HCT116 (cell line): ENCODE data around the gene RHOG. TPM values are rescaled to one million over a fixed set of nuclear protein-coding genes. Genes with fewer than 3 reads are reported as not detected.

ENCODE experiments used
- ATAC-seq: fragments of 200-7000 bp; cut with Tn5 transposase; 2 replicates; pipeline ENCODE4 v1.9.1; 2020; ENCODE audit warnings: mild to moderate bottlenecking, moderate library complexity
- BruUV-seq: library from RNA; stranded (reverse); fragments of 400-500 nt; replicated peaks from 2 replicates; lab custom pipeline; 2021; lab: Mats Ljungman, UMichigan
- CTCF ChIA-PET: fragments of 300-600 bp; sonication (Branson Sonifier 250); formaldehyde crosslinking; loops from one replicate; lab custom pipeline; 2021; ENCODE audit warnings: antibody characterized with exemption; lab: Charles Lee
- POLR2A ChIA-PET: fragments of 300-600, 350-600 bp; sonication (Branson Sonifier 250); formaldehyde crosslinking; loops from one replicate; lab custom pipeline; 2021; ENCODE audit warnings: antibody characterized with exemption; lab: Charles Lee
- RAD21 ChIA-PET, 2 experiments: fragments of 300-600 bp; sonication (Branson Sonifier 250); formaldehyde crosslinking; loops; one replicate each; lab custom pipeline; 2023; ENCODE audit warnings: low total read pairs in 2 of 2; ENCODE audit not compliant: uncharacterized antibody in 2 of 2, unreplicated experiment in 2 of 2, low non-redundant PET in 1 of 2; lab: Charles Lee
- DNase-seq: peaks from one replicate; pipeline ENCODE4 v3.0.0-alpha.2; 2010; ENCODE audit warnings: low read depth, low spot score
- H2AFZ ChIP-seq: fragments of 200-600 bp; shearing (Covaris generic), sonication (generic); 2 replicates; pipeline ENCODE4 v1.6.1; 2017; ENCODE audit warnings: low read depth, mixed run types, mixed read lengths, antibody characterized with exemption, low read length; ENCODE audit not compliant: poor library complexity, severe bottlenecking
- H3K27ac ChIP-seq: 2 replicates; pipeline ENCODE4 v1.5.1; 2012; ENCODE audit warnings: low read depth, low read length
- H3K27me3 ChIP-seq: fragments of 200-600 bp; sonication (generic); 2 replicates; pipeline ENCODE4 v1.6.1; 2016; ENCODE audit warnings: mixed run types, low read length, mixed read lengths; ENCODE audit not compliant: insufficient read depth
- H3K36me3 ChIP-seq, 2 experiments: fragments of 200-500 bp in 1 of 2; fragments of 200-600 bp in 1 of 2; sonication (Bioruptor generic) in 1 of 2; sonication (generic) in 1 of 2; 2 replicates each; pipeline versions ENCODE4 v1.5.1 to v1.6.1; 2014 to 2016; ENCODE audit warnings: low read length in 2 of 2, inconsistent platforms in 1 of 2, mixed read lengths in 1 of 2, mixed run types in 1 of 2; ENCODE audit not compliant: insufficient read depth in 2 of 2, control insufficient read depth in 1 of 2
- H3K4me1 ChIP-seq, 2 experiments: fragments of 200-600 bp in 1 of 2; sonication (generic) in 1 of 2; 2 replicates each; pipeline versions ENCODE4 v1.5.1 to v1.6.1; 2012 to 2017; ENCODE audit warnings: low read length in 2 of 2, inconsistent platforms in 1 of 2, mild to moderate bottlenecking in 1 of 2, mixed read lengths in 1 of 2, mixed run types in 1 of 2, moderate library complexity in 1 of 2; ENCODE audit not compliant: insufficient read depth in 2 of 2, control insufficient read depth in 1 of 2
- H3K4me2 ChIP-seq: fragments of 200-600 bp; sonication (generic); 2 replicates; pipeline ENCODE4 v1.6.1; 2017; ENCODE audit warnings: mixed run types, low read length, mixed read lengths
- H3K4me3 ChIP-seq, 2 experiments: fragments of 200-600 bp in 1 of 2; sonication (generic) in 1 of 2; replicated peaks in 1 of 2; 2 replicates each; pipeline ENCODE4 v1.5.1; 2011 to 2016; ENCODE audit warnings: low read length in 2 of 2, control low read depth in 1 of 2, low read depth in 1 of 2, mild to moderate bottlenecking in 1 of 2, mixed read lengths in 1 of 2, mixed run types in 1 of 2
- H3K79me2 ChIP-seq: fragments of 200-600 bp; sonication (generic); 2 replicates; pipeline ENCODE4 v1.6.1; 2017; ENCODE audit warnings: mild to moderate bottlenecking, mixed run types, low read length, moderate library complexity, mixed read lengths; ENCODE audit not compliant: insufficient read depth
- H3K9ac ChIP-seq: fragments of 200-600 bp; sonication (generic); 2 replicates; pipeline ENCODE4 v1.6.1; 2016; ENCODE audit warnings: low read length, mixed read lengths
- H3K9me2 ChIP-seq: fragments of 200-600 bp; sonication (generic), shearing (Covaris generic); 2 replicates; pipeline ENCODE4 v1.6.1; 2017; ENCODE audit warnings: mixed run types, mild to moderate bottlenecking, moderate library complexity; ENCODE audit not compliant: insufficient read depth
- H3K9me3 ChIP-seq, 2 experiments: fragments of 200-500 bp in 1 of 2; fragments of 200-600 bp in 1 of 2; sonication (Bioruptor generic) in 1 of 2; sonication (generic) in 1 of 2; 2 replicates each; pipeline ENCODE4 v1.6.1; 2014 to 2017; ENCODE audit warnings: low read length in 2 of 2, mixed read lengths in 2 of 2, inconsistent platforms in 1 of 2, low read depth in 1 of 2, mild to moderate bottlenecking in 1 of 2, mixed run types in 1 of 2, moderate library complexity in 1 of 2; ENCODE audit not compliant: control insufficient read depth in 1 of 2, insufficient read depth in 1 of 2
- H4K20me1 ChIP-seq: fragments of 200-600 bp; sonication (generic), shearing (Covaris generic); 2 replicates; pipeline ENCODE4 v1.6.1; 2017; ENCODE audit warnings: mixed run types, mild to moderate bottlenecking, moderate library complexity; ENCODE audit not compliant: insufficient read depth
- ATF3 ChIP-seq: IDR thresholded peaks from 2 replicates; pipeline ENCODE4 v1.6.1; 2012
- CBX3 ChIP-seq: IDR thresholded peaks from 2 replicates; pipeline ENCODE4 v1.6.1; 2012; ENCODE audit warnings: low read depth
- EZH2 ChIP-seq: fragments of 200-600 bp; sonication (generic); IDR thresholded peaks from 2 replicates; pipeline ENCODE4 v1.6.1; 2017; ENCODE audit warnings: antibody characterized with exemption, mixed run types
- EZH2phosphoT487 ChIP-seq: fragments of 200-600 bp; IDR thresholded peaks from 2 replicates; pipeline ENCODE4 v1.6.1; 2018; ENCODE audit warnings: antibody characterized with exemption, borderline replicate concordance
- FOSL1 ChIP-seq: IDR thresholded peaks from 2 replicates; pipeline ENCODE4 v1.6.1; 2012; ENCODE audit warnings: low read depth
- JUND ChIP-seq: IDR thresholded peaks from 2 replicates; pipeline ENCODE4 v1.6.1; 2012
- POLR2A ChIP-seq: IDR thresholded peaks from 2 replicates; pipeline ENCODE4 v1.7.0; 2011; ENCODE audit warnings: borderline replicate concordance; ENCODE audit not compliant: insufficient read depth, insufficient read length; ENCODE audit errors: extremely low read depth
- RAD21 ChIP-seq: IDR thresholded peaks from 2 replicates; pipeline ENCODE4 v1.6.1; 2012; ENCODE audit warnings: low read depth, mild to moderate bottlenecking
- SP1 ChIP-seq: IDR thresholded peaks from 2 replicates; pipeline ENCODE4 v1.6.1; 2012; ENCODE audit warnings: low read depth
- SRF ChIP-seq: IDR thresholded peaks from 2 replicates; pipeline ENCODE4 v1.6.1; 2012; ENCODE audit warnings: low read depth
- TCF7L2 ChIP-seq: IDR thresholded peaks from 2 replicates; pipeline ENCODE4 v1.7.0; 2011; ENCODE audit warnings: borderline replicate concordance, inconsistent platforms; ENCODE audit not compliant: insufficient read depth, insufficient read length; ENCODE audit errors: extremely low read depth
- YY1 ChIP-seq: IDR thresholded peaks from 2 replicates; pipeline ENCODE4 v1.6.1; 2011; ENCODE audit warnings: low read length, low read depth, moderate library complexity, mild to moderate bottlenecking; ENCODE audit not compliant: insufficient replicate concordance; ENCODE audit errors: extremely low read depth
- ZBTB33 ChIP-seq: IDR thresholded peaks from 2 replicates; pipeline ENCODE4 v1.6.1; 2011; ENCODE audit warnings: mild to moderate bottlenecking, low read length, moderate library complexity; ENCODE audit not compliant: insufficient replicate concordance; ENCODE audit errors: extremely low read depth
- intact Hi-C: fragments of 100-400 bp; cut with micrococcal nuclease; formaldehyde crosslinking; loops from 2 replicates; pipeline ENCODE4 v1.10.0; 2022
- total RNA-seq: library from RNA; stranded (reverse); gene quantifications from one replicate; pipeline ENCODE4 v1.2.1, GENCODE V29; 2021; ENCODE audit not compliant: unreplicated experiment
- TF ChIP-seq, protein P1 (sequence below): IDR thresholded peaks from 2 replicates; pipeline ENCODE4 v1.6.1; 2012

Gene RHOG
- total RNA-seq, 1 experiment from 2014 or later: 49.1 TPM

DNA sequence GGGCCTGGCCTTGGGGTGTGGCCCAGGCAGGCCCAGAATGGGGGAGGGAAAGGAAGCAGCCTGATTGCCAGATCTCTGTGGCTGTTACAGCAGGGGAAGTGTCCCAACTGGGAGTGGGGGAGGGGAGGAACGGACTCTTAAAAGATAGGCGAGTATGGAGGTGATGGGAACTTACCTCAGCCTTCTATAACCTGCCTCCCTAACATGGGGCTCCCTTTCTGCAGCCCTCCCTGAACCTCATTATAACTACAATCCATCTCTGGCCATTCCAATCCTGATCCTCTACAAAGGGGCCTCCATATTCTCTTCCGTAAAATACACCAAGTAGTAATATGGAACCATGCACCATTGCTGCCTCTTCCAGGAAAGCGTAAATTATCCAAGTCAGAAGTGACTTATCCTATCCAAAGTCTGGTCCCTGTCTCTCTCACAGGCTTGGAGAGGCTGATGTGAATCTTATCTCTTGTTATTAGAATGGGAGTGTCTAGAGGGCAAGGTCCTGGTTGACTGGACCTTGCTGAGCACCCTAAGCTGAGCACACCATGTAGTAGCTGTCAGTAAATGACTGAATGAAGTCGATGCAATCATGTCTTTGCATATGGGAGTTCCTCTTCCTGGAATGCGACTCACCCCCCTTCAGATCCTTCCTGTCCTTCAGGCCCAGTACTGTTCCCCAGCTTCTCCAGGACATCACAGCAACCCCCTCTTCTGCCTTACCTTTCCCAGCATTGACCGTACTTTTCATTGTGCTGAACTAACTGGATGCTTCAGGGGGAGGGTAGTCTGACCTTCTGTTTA, 5.9 kb downstream of the RHOG start:
- Histone ChIP-seq H3K9me2 (no peaks in the 10 kb centered on the region), H3K27me3 (no peaks in the 10 kb centered on the region), H4K20me1 (no peaks in the 10 kb centered on the region), H3K4me1 (peaks cover 8 to 22% of the 10 kb centered on the region in 2 experiments), H3K4me3 (no peak overlapping the region), H3K4me2 (no peak overlapping the region), H3K36me3 (peaks cover 7 to 19% of the 10 kb centered on the region in 2 experiments; a peak in 2 of 4 replicates), H3K27ac (no peak overlapping the region), H2AFZ (no peak overlapping the region), H3K79me2 (peaks cover 96% of the 10 kb centered on the region), H3K9ac (no peak overlapping the region), H3K9me3 (no peaks in the 10 kb centered on the region)
- no TSS peak for BruUV-seq
- POLR2A ChIA-PET: no interaction called here
- intact Hi-C loops: no loop called here
- no peak for ATAC-seq
- CTCF ChIA-PET: no interaction called here
- DNase-seq: no peak
- RAD21 ChIA-PET: no interaction called here
- TF ChIP-seq ATF3 (no peak), JUND (no peak), YY1 (no peak), CBX3 (no peak), EZH2phosphoT487 (no peak), RAD21 (no peak)

GRCh38 chr11:3834349-3834663, 6.5 kb downstream of the RHOG start:
- H3K4me1 ChIP-seq: peaks cover 2 to 17% of the 10 kb centered on the region in 2 experiments; a peak in 3 of 4 replicates
- no peak overlapping the region for H2AFZ ChIP-seq
- TF ChIP-seq POLR2A (no peak), SP1 (no peak), SRF (no peak), FOSL1 (no peak), ZBTB33 (no peak), TCF7L2 (no peak), CBX3 (no peak), EZH2 (no peak)
- TF ChIP-seq, protein P1, sequence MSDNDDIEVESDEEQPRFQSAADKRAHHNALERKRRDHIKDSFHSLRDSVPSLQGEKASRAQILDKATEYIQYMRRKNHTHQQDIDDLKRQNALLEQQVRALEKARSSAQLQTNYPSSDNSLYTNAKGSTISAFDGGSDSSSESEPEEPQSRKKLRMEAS: no peak
- DNase-seq (no peak), ATAC-seq (no peak)
- RAD21 ChIA-PET: no interaction called here
- H3K9me3 ChIP-seq: no peaks in the 10 kb centered on the region
- peaks cover 96% of the 10 kb centered on the region for H3K79me2 ChIP-seq
- POLR2A ChIA-PET: no interaction called here
- no peaks in the 10 kb centered on the region for H3K27me3 ChIP-seq
- no peak overlapping the region for H3K4me2 ChIP-seq
- no peaks in the 10 kb centered on the region for H4K20me1 ChIP-seq
- intact Hi-C loops: no loop called here
- H3K9ac ChIP-seq: no peak overlapping the region
- BruUV-seq: no TSS peak
- no peaks in the 10 kb centered on the region for H3K9me2 ChIP-seq
- no peak overlapping the region for H3K4me3 ChIP-seq
- H3K27ac ChIP-seq: no peak overlapping the region
- H3K36me3 ChIP-seq: peaks cover 7 to 19% of the 10 kb centered on the region in 2 experiments; a peak in 2 of 4 replicates
- CTCF ChIA-PET: no interaction called here
